K562 (cell line): ENCODE measurements around the gene PEX11B. TPM values are rescaled to one million over a fixed set of nuclear protein-coding genes. Genes with fewer than 3 reads are reported as not detected.

Experiments
- AFF4 ChIP-seq: sonication (generic); formaldehyde crosslinking; IDR thresholded peaks from 2 replicates; pipeline ENCODE4 v1.8.0; 2023; ENCODE audit warnings: mild to moderate bottlenecking, missing genetic modification reagents
- ARNT ChIP-seq, 2 experiments: fragments of 450-650 bp; IDR thresholded peaks; 2 replicates each; pipeline ENCODE4 v1.6.1; 2016; ENCODE audit warnings: mild to moderate bottlenecking in 1 of 2
- BHLHE40 ChIP-seq: IDR thresholded peaks from 2 replicates; pipeline ENCODE4 v1.6.1; 2011; ENCODE audit warnings: low read length, improper control_type of control experiment
- BRCA1 ChIP-seq, 2 experiments: fragments of 450-650 bp in 1 of 2; sonication (generic) in 1 of 2; formaldehyde crosslinking in 1 of 2; IDR thresholded peaks; 2 replicates each; pipeline versions ENCODE4 v1.5.0 to v1.6.1; 2017 to 2020; ENCODE audit warnings: mild to moderate bottlenecking in 1 of 2, missing genetic modification reagents in 1 of 2
- DPF2 ChIP-seq: fragments of 450-650 bp; IDR thresholded peaks from 2 replicates; pipeline ENCODE4 v1.6.1; 2016
- E4F1 ChIP-seq: fragments of 250-450 bp; sonication (Bioruptor Pico); IDR thresholded peaks from 2 replicates; pipeline ENCODE4 v1.5.0; 2021; ENCODE audit warnings: mild to moderate bottlenecking, borderline replicate concordance
- GATA2 ChIP-seq: sonication (generic); formaldehyde crosslinking; IDR thresholded peaks from 2 replicates; pipeline ENCODE4 v1.4.0; 2020; ENCODE audit warnings: mild to moderate bottlenecking, missing genetic modification reagents
- HDAC1 ChIP-seq, 2 experiments: fragments of 450-650 bp; IDR thresholded peaks; 2 replicates each; pipeline ENCODE4 v1.6.1; 2016 to 2017; ENCODE audit warnings: inconsistent platforms in 1 of 2, mild to moderate bottlenecking in 1 of 2, moderate library complexity in 1 of 2
- HDAC3 ChIP-seq: fragments of 450-650 bp; IDR thresholded peaks from 2 replicates; pipeline ENCODE4 v1.6.1; 2018; ENCODE audit warnings: borderline replicate concordance, mild to moderate bottlenecking, moderate library complexity; ENCODE audit not compliant: partially characterized antibody
- IRF9 ChIP-seq: fragments of 450-650 bp; IDR thresholded peaks from 2 replicates; pipeline ENCODE4 v1.6.1; 2016; ENCODE audit warnings: missing biosample characterization, missing genetic modification characterization
- MCM3 ChIP-seq: fragments of 450-650 bp; IDR thresholded peaks from 2 replicates; pipeline ENCODE4 v1.6.1; 2016
- MXD1 ChIP-seq: fragments of 250-450 bp; sonication (Bioruptor Pico); IDR thresholded peaks from 2 replicates; pipeline ENCODE4 v1.8.0; 2021; ENCODE audit warnings: borderline replicate concordance, mild to moderate bottlenecking, moderate library complexity; ENCODE audit not compliant: poor library complexity, severe bottlenecking
- NFXL1 ChIP-seq: fragments of 450-650 bp; formaldehyde crosslinking; IDR thresholded peaks from 2 replicates; pipeline ENCODE4 v1.4.0; 2021; ENCODE audit warnings: mild to moderate bottlenecking
- SP1 ChIP-seq: sonication (generic); formaldehyde crosslinking; IDR thresholded peaks from 2 replicates; pipeline ENCODE4 v1.8.1; 2022; ENCODE audit warnings: mild to moderate bottlenecking, missing genetic modification reagents
- TFAP4 ChIP-seq: sonication (generic); formaldehyde crosslinking; IDR thresholded peaks from 2 replicates; pipeline ENCODE4 v1.8.0; 2022; ENCODE audit warnings: missing genetic modification reagents, mild to moderate bottlenecking, moderate library complexity, borderline replicate concordance
- ZFP30 ChIP-seq: fragments of 250-450 bp; sonication (Bioruptor Pico); IDR thresholded peaks from 2 replicates; pipeline ENCODE4 v1.8.0; 2022; ENCODE audit warnings: moderate library complexity, mild to moderate bottlenecking, inconsistent platforms, borderline replicate concordance
- ZNF224 ChIP-seq: sonication (generic); formaldehyde crosslinking; IDR thresholded peaks from 2 replicates; pipeline ENCODE4 v1.8.0; 2022; ENCODE audit warnings: mild to moderate bottlenecking, missing genetic modification reagents
- ZNF431 ChIP-seq: sonication (generic); formaldehyde crosslinking; IDR thresholded peaks from 2 replicates; pipeline ENCODE4 v1.8.0; 2022; ENCODE audit warnings: mild to moderate bottlenecking, missing genetic modification reagents
- ZNF551 ChIP-seq: fragments of 250-450 bp; sonication (Bioruptor Pico); IDR thresholded peaks from 2 replicates; pipeline ENCODE4 v1.5.0; 2021; ENCODE audit warnings: mild to moderate bottlenecking, moderate library complexity
- polyA plus RNA-seq, 8 experiments: library from polyadenylated mRNA; depleted of rRNA in 4 of 8; stranded (reverse) in 5 of 8; unstranded in 3 of 8; fragments of >200 nt; fragmentation: Nextera tagmentation in 2 of 8; fragmentation: Illumina TruSeq in 1 of 8; extraction: Ambion mirVana in 2 of 8; extraction: Trizol in 1 of 8; gene quantifications; 2 replicates each; pipeline versions ENCODE4 v1.2.1 to v1.2.3, GENCODE V29; 2011 to 2014; ENCODE audit warnings: inconsistent platforms in 1 of 8, missing spikeins in 1 of 8
- total RNA-seq, 7 experiments: library from RNA; depleted of rRNA in 6 of 7; stranded (reverse); fragments of >200 nt in 6 of 7; fragmentation: Illumina TruSeq in 2 of 7; extraction: Trizol in 2 of 7; gene quantifications; 2 replicates each; pipeline versions ENCODE4 v1.2.1 to v1.2.3, GENCODE V29; 2011 to 2021; ENCODE audit warnings: low replicate concordance in 1 of 7

The PEX11B gene
- total and polyA plus RNA-seq, 9 of the 15 experiments (the other 6 are each of a cell fraction or from before 2014, with no cell fraction given): 13.2 to 60.0 (median 21.7) TPM

GRCh38 chr1:145927063-145927886, 8.8 kb upstream of the PEX11B start, which contains the start of gene RBM8A (continued):
- 0 out of 2 replicates have a peak, but pooled peaks have one; percentile 22 for TF ChIP-seq ZNF431 (CRISPR knock-in tag)
- peak in 1 of 2 experiments; percentile 98; a peak in 2 of 4 replicates for TF ChIP-seq HDAC1 (IDR thresholded peaks at IDR 0.05)
- TF ChIP-seq MXD1: no peak
- no peak for TF ChIP-seq E4F1 (CRISPR knock-in tag)
- TF ChIP-seq ZFP30 (CRISPR knock-in tag): no peak
- no peak for TF ChIP-seq NFXL1 (CRISPR knock-in tag)
- peak; percentile 86 for TF ChIP-seq AFF4 (CRISPR knock-in tag)
- TF ChIP-seq DPF2: peak; percentile 72
- TF ChIP-seq MCM3: no peak
- TF ChIP-seq BHLHE40: 0 out of 2 replicates have a peak, but pooled peaks have one; percentile 6
- peak; percentile 82 for TF ChIP-seq SP1 (CRISPR knock-in tag)
- TF ChIP-seq ZNF551 (CRISPR knock-in tag): no peak
- no peak for TF ChIP-seq ZNF224 (CRISPR knock-in tag)
- peak; percentile 82 for TF ChIP-seq TFAP4 (CRISPR knock-in tag)
- no peak for TF ChIP-seq IRF9 (tag)
- TF ChIP-seq BRCA1 (IDR thresholded peaks at IDR 0.05): no peak
- no peak for TF ChIP-seq BRCA1 (CRISPR knock-in tag; IDR thresholded peaks at IDR 0.05)
- TF ChIP-seq GATA2 (CRISPR knock-in tag): peak; percentile 80
- TF ChIP-seq ARNT (IDR thresholded peaks at IDR 0.05): peak; percentile 91 to 96
- no peak for TF ChIP-seq HDAC3
